Mesendoderm (in vitro differentiated cells): Measurements from ENCODE around the gene SIX2.

Experiments used
- DNase-seq: peaks from one replicate; pipeline ENCODE4 v3.0.0; 2013
- H2AK5ac ChIP-seq: 2 replicates; pipeline ENCODE4 v1.6.1; 2013; ENCODE audit warnings: low read length, inconsistent platforms
- H2BK120ac ChIP-seq: 2 replicates; pipeline ENCODE4 v1.6.1; 2013; ENCODE audit warnings: low read depth, mild to moderate bottlenecking, low read length, moderate library complexity, mixed read lengths
- H2BK15ac ChIP-seq: replicated peaks from 2 replicates; pipeline ENCODE4 v1.6.1; 2013; ENCODE audit warnings: low read depth, mild to moderate bottlenecking, moderate library complexity
- H2BK5ac ChIP-seq: 2 replicates; pipeline ENCODE4 v1.6.1; 2013; ENCODE audit warnings: low read length, inconsistent platforms
- H3K18ac ChIP-seq: 2 replicates; pipeline ENCODE4 v1.6.1; 2013; ENCODE audit warnings: mild to moderate bottlenecking, low read length, mixed read lengths
- H3K23ac ChIP-seq: one replicate; pipeline ENCODE4 v1.6.1; 2013; ENCODE audit warnings: low read length
- H3K27ac ChIP-seq: 2 replicates; pipeline ENCODE4 v1.5.1; 2013; ENCODE audit warnings: low read depth, mild to moderate bottlenecking, inconsistent platforms, low read length, moderate library complexity
- H3K27me3 ChIP-seq: 2 replicates; pipeline ENCODE4 v1.6.1; 2013; ENCODE audit warnings: low read length, control low read depth, mild to moderate bottlenecking, inconsistent platforms; ENCODE audit not compliant: insufficient read depth, poor library complexity
- H3K36me3 ChIP-seq: 2 replicates; pipeline ENCODE4 v1.6.1; 2013; ENCODE audit warnings: low read length, inconsistent platforms; ENCODE audit not compliant: control insufficient read depth, insufficient read depth
- H3K4ac ChIP-seq: one replicate; pipeline ENCODE4 v1.6.1; 2013; ENCODE audit warnings: low read depth, mild to moderate bottlenecking, low read length, moderate library complexity
- H3K4me1 ChIP-seq: 2 replicates; pipeline ENCODE4 v1.6.1; 2013; ENCODE audit warnings: low read depth, low read length, inconsistent platforms; ENCODE audit not compliant: control insufficient read depth
- H3K4me2 ChIP-seq: 2 replicates; pipeline ENCODE4 v1.6.1; 2013; ENCODE audit warnings: low read length
- H3K4me3 ChIP-seq: 2 replicates; pipeline ENCODE4 v1.5.1; 2013; ENCODE audit warnings: mild to moderate bottlenecking, low read length
- H3K56ac ChIP-seq: one replicate; pipeline ENCODE4 v1.6.1; 2013; ENCODE audit warnings: low read length
- H3K79me1 ChIP-seq: 2 replicates; pipeline ENCODE4 v1.6.1; 2013; ENCODE audit warnings: low read length, inconsistent platforms
- H3K79me2 ChIP-seq: 2 replicates; pipeline ENCODE4 v1.6.1; 2013; ENCODE audit warnings: mild to moderate bottlenecking, low read length; ENCODE audit not compliant: control insufficient read depth, insufficient read depth
- H3K9ac ChIP-seq: 2 replicates; pipeline ENCODE4 v1.6.1; 2013; ENCODE audit warnings: low read length, inconsistent platforms
- H4K5ac ChIP-seq: one replicate; pipeline ENCODE4 v1.6.1; 2013; ENCODE audit warnings: low read length
- H4K8ac ChIP-seq: one replicate; pipeline ENCODE4 v1.6.1; 2013; ENCODE audit warnings: low read depth, mild to moderate bottlenecking, control low read depth, low read length, moderate library complexity
- WGBS: extraction: QIAGEN DNeasy Blood & Tissue Kit; methylation state at CpG from one replicate; pipeline ENCODE4 v1.1.7; 2013; ENCODE audit warnings: low lambda C conversion rate, missing lambda C conversion rate; ENCODE audit not compliant: insufficient coverage; ENCODE audit errors: extremely low coverage; 5-methylcytosine and 5-hydroxymethylcytosine counted together

Gene SIX2

DNA sequence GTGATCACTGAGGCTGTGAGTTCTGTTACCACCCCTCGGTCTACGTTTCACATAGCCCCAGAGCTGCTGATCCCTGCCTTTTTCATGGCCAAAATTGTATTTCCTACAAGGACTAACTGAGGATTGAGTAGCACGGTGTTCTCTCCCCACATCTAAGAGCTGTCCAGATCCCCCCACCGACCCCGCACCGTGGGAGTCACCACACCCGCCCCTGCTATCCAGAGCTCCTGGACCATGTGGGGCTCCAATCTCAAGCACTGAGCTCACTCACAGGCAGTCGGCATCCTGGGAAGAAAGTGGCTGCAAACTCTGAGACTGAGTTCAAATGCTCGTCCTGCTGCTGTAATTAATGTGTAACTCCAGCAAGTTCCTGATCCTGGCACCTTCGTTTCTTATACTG is 9.7 kb downstream of the SIX2 start:
- H3K4me1 ChIP-seq = peaks cover 2% of the 10 kb centered on the region
- no peak overlapping the region for H3K4me2 ChIP-seq
- H3K4ac ChIP-seq = no peak overlapping the region
- no peak overlapping the region for H4K5ac ChIP-seq
- H3K27me3 ChIP-seq = peaks cover 46% of the 10 kb centered on the region
- no peaks in the 10 kb centered on the region for H3K79me1 ChIP-seq
- no peak overlapping the region for H3K9ac ChIP-seq
- H3K23ac ChIP-seq = no peak overlapping the region
- no peak overlapping the region for H3K27ac ChIP-seq
- H2AK5ac ChIP-seq = no peak overlapping the region
- H3K56ac ChIP-seq = no peak overlapping the region
- no peak for DNase-seq
- H3K79me2 ChIP-seq = no peaks in the 10 kb centered on the region
- no peak overlapping the region for H4K8ac ChIP-seq
- H2BK120ac ChIP-seq = no peak overlapping the region
- H3K36me3 ChIP-seq = no peaks in the 10 kb centered on the region
- H3K4me3 ChIP-seq = no peak overlapping the region
- no peak overlapping the region for H2BK15ac ChIP-seq
- no CpG with 5 or more reads among the region's 10 CpGs for WGBS
- no peak overlapping the region for H2BK5ac ChIP-seq
- H3K18ac ChIP-seq = no peak overlapping the region

DNA sequence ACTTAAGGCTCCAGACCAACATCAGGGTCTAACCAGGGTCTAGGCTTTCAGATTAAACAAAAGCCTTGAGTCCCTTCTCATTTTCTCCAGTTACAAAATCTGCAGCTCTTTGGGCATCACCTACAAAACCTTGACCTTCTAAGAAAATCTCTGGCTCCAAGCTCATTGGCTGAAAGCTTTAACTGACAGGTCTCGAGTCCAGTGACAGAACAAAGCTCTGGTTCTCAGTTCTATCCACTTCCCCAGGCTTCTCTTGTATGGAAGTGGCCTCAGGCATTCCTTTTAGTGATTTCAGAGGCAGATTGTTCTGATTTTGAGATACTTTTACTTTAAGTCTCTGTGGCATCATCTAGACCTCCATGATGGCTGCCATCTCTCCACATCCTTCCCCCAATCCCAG is 11.3 kb downstream of the SIX2 start:
- Histone ChIP-seq H3K23ac (no peak overlapping the region), H3K4me2 (no peak overlapping the region), H2AK5ac (no peak overlapping the region), H3K4ac (no peak overlapping the region), H3K9ac (no peak overlapping the region), H2BK5ac (no peak overlapping the region), H3K18ac (no peak overlapping the region), H3K27me3 (peaks cover 30% of the 10 kb centered on the region), H3K56ac (no peak overlapping the region), H4K8ac (no peak overlapping the region), H3K4me1 (peaks cover 2% of the 10 kb centered on the region), H3K79me2 (no peaks in the 10 kb centered on the region), H3K36me3 (no peaks in the 10 kb centered on the region), H3K79me1 (no peaks in the 10 kb centered on the region), H3K27ac (no peak overlapping the region), H2BK120ac (no peak overlapping the region), H4K5ac (no peak overlapping the region), H2BK15ac (no peak overlapping the region), H3K4me3 (no peak overlapping the region)
- no CpG with 5 or more reads among the region's 1 CpG for WGBS
- DNase-seq = peak; percentile 66

DNA sequence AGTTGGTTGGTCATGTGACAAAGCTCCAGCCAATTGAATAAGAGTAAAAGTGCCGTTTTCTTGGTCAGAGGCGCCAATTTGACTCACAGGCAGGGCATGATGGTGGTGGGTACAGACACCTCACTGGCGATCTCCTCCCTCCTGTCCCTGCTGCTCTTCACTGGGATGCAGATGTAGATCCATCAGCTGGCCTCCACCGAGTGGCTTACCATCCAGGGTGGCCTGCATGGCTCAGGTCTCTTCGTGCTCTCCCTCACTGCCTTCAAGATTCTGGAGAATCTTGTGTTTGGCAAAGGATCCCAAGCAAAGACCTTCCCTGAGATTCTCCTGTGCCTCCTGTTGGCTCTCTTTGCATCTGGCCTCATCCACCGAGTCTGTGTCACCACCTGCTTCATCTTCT is 12.9 kb downstream of the SIX2 start:
- Histone ChIP-seq H3K79me2 (no peaks in the 10 kb centered on the region), H2BK15ac (no peak overlapping the region), H4K5ac (no peak overlapping the region), H2BK120ac (no peak overlapping the region), H3K27ac (no peak overlapping the region), H3K56ac (no peak overlapping the region), H2BK5ac (no peak overlapping the region), H3K27me3 (peaks cover 19% of the 10 kb centered on the region), H3K4ac (no peak overlapping the region), H3K36me3 (no peaks in the 10 kb centered on the region), H3K4me1 (no peaks in the 10 kb centered on the region), H3K4me2 (no peak overlapping the region), H3K4me3 (no peak overlapping the region), H3K9ac (no peak overlapping the region), H3K23ac (no peak overlapping the region), H4K8ac (no peak overlapping the region), H2AK5ac (no peak overlapping the region), H3K18ac (no peak overlapping the region), H3K79me1 (no peaks in the 10 kb centered on the region)
- no CpG with 5 or more reads among the region's 6 CpGs for WGBS
- DNase-seq = no peak

DNA sequence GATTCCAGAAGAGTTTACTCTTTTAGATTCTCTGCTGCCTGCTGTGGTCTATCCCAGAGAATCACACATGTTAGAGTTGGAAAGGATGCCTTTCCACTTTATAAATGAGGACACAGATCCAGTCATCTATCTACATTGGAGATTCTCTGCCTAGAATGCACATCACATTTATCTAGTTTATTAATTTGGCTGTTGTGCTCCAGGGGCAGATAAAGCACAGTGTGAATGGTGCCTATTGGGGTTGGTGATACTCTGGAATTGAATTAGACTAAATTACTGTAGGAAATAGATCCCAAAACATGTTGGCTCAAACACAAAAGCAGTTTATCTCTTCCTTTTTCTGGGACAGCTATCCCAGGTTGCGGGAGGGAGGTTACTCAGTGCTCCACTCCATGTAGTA is 14.9 kb downstream of the SIX2 start:
- Histone ChIP-seq H3K79me1 (no peaks in the 10 kb centered on the region), H3K4me1 (no peaks in the 10 kb centered on the region), H3K36me3 (no peaks in the 10 kb centered on the region), H2BK5ac (no peak overlapping the region), H3K27ac (no peak overlapping the region), H4K8ac (no peak overlapping the region), H2BK15ac (no peak overlapping the region), H2BK120ac (no peak overlapping the region), H3K4me3 (no peak overlapping the region), H3K4ac (no peak overlapping the region), H3K79me2 (no peaks in the 10 kb centered on the region), H2AK5ac (no peak overlapping the region), H3K27me3 (peaks cover 9% of the 10 kb centered on the region), H3K23ac (no peak overlapping the region), H4K5ac (no peak overlapping the region), H3K4me2 (no peak overlapping the region), H3K56ac (no peak overlapping the region), H3K9ac (no peak overlapping the region), H3K18ac (no peak overlapping the region)
- WGBS = no CpG with 5 or more reads among the region's 1 CpG
- DNase-seq = no peak

DNA sequence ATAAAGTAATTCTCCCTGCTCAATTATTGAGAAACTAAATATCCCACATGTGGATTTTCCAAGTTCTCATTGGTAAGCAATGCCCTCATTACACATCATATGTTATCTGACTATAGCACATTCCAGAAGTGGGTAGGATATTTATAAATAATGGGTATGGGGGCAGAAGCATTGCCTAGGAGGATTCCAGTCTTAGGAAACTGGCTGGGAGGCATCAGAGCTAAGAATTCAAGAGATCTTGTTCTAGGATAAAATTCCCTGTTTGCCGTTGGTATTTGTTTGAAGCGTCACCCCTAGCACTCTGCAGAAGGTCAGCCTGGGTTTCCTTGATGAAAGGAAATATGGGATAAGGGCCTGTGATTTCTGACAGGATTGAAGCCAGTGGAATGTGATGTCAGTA is 20.1 kb downstream of the SIX2 start:
- no CpG with 5 or more reads among the region's 2 CpGs for WGBS
- no peak overlapping the region for H4K8ac ChIP-seq
- H3K4me3 ChIP-seq = no peak overlapping the region
- no peak overlapping the region for H2BK5ac ChIP-seq
- no peak overlapping the region for H4K5ac ChIP-seq
- DNase-seq = no peak
- H3K56ac ChIP-seq = no peak overlapping the region
- H3K4ac ChIP-seq = no peak overlapping the region
- H2AK5ac ChIP-seq = no peak overlapping the region
- no peaks in the 10 kb centered on the region for H3K4me1 ChIP-seq
- H3K79me2 ChIP-seq = no peaks in the 10 kb centered on the region
- no peak overlapping the region for H3K23ac ChIP-seq
- no peaks in the 10 kb centered on the region for H3K36me3 ChIP-seq
- H3K18ac ChIP-seq = no peak overlapping the region
- H3K27me3 ChIP-seq = no peaks in the 10 kb centered on the region
- H2BK120ac ChIP-seq = no peak overlapping the region
- no peak overlapping the region for H3K27ac ChIP-seq
- H3K9ac ChIP-seq = no peak overlapping the region
- no peak overlapping the region for H3K4me2 ChIP-seq
- no peaks in the 10 kb centered on the region for H3K79me1 ChIP-seq
- no peak overlapping the region for H2BK15ac ChIP-seq

DNA sequence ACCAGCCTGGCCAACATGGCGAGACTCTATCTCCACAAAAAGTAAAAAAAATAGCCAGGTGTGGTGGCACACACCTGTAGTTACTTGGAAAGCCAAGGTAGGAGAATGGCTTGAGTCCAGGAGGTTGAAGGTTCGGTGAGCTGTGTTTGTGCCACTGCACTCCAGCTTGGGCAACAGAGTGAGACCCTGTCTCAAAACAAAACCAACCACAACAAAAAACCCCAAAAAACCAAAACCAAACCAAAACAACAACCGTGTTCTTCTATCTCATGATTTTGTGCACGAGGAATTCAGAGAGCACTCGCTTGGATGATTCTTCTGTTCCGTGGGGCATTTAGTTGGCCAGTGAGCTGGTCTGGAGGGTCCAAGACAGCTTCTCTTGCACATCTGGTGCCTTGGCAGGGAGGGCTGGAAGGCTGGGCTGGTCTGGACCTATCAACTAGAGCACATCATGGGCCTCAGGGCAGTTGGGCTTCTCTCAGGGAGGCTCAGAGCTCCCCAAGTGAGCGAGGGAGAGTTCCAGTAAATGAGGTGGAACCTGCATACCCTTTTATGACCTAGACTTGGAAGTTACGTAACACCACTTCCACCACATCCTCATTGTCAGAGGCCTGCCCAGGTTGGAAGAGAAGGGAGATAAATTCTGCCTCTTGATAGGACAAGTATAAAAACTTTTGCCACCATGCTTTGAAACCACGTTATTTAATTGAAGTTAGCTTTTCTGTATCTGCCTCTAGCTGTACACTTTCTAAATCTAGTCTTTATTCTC is 25.2 kb downstream of the SIX2 start:
- Histone ChIP-seq H3K27me3 (no peaks in the 10 kb centered on the region), H4K8ac (no peak overlapping the region), H3K4me1 (no peaks in the 10 kb centered on the region), H3K23ac (no peak overlapping the region), H2BK5ac (no peak overlapping the region), H3K18ac (no peak overlapping the region), H3K4me2 (no peak overlapping the region), H3K79me1 (no peaks in the 10 kb centered on the region), H3K9ac (no peak overlapping the region), H4K5ac (no peak overlapping the region), H2BK120ac (no peak overlapping the region), H2BK15ac (no peak overlapping the region), H3K4ac (no peak overlapping the region), H3K56ac (no peak overlapping the region), H3K4me3 (no peak overlapping the region), H3K27ac (no peak overlapping the region), H3K36me3 (no peaks in the 10 kb centered on the region), H3K79me2 (no peaks in the 10 kb centered on the region), H2AK5ac (no peak overlapping the region)
- no CpG with 5 or more reads among the region's 9 CpGs for WGBS
- DNase-seq = no peak
